ENCODE results near the gene PTBP3. TPM values are rescaled to one million over a fixed set of nuclear protein-coding genes. Genes with fewer than 3 reads are reported as not detected.

Gene PTBP3
- total RNA-seq, 1 experiment from 2014 or later, result 100 TPM

- TF ChIP-seq ARID4B (CRISPR knock-in tag; IDR thresholded peaks at IDR 0.05; ENCODE audit: borderline replicate concordance), result no peak
- TF ChIP-seq NR2C2 (CRISPR knock-in tag; IDR thresholded peaks at IDR 0.05), result no peak
- no peak for TF ChIP-seq RELA (CRISPR knock-in tag; IDR thresholded peaks at IDR 0.05; ENCODE audit: borderline replicate concordance)
- TF ChIP-seq, protein P1, sequence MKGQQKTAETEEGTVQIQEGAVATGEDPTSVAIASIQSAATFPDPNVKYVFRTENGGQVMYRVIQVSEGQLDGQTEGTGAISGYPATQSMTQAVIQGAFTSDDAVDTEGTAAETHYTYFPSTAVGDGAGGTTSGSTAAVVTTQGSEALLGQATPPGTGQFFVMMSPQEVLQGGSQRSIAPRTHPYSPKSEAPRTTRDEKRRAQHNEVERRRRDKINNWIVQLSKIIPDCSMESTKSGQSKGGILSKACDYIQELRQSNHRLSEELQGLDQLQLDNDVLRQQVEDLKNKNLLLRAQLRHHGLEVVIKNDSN (CRISPR knock-in tag; IDR thresholded peaks at IDR 0.05), result no peak
- TF ChIP-seq, protein P2, sequence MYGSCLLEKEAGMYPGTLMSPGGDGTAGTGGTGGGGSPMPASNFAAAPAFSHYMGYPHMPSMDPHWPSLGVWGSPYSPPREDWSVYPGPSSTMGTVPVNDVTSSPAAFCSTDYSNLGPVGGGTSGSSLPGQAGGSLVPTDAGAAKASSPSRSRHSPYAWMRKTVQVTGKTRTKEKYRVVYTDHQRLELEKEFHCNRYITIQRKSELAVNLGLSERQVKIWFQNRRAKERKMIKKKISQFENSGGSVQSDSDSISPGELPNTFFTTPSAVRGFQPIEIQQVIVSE (CRISPR knock-in tag; IDR thresholded peaks at IDR 0.05; ENCODE audit: borderline replicate concordance), result no peak
These were observed 22.0 kb upstream of the PTBP3 start (continued) for GRCh38 chr9:112355427-112355897.

GRCh38 chr9:112354081-112354743, 20.8 kb upstream of the PTBP3 start:
- ATAC-seq (no peak), DNase-seq (ENCODE audit: low spot score) (no peak)
- H3K36me3 Mint-ChIP-seq, result no peaks in the 10 kb centered on the region
- no peaks in the 10 kb centered on the region for H3K27me3 Mint-ChIP-seq (ENCODE audit: low read depth)
- peaks cover 3% of the 10 kb centered on the region; the same call in 1 of the 2 replicates for H3K9me3 Mint-ChIP-seq
- H3K27ac Mint-ChIP-seq, result no peak overlapping the region
- POLR2A ChIA-PET, result no interaction called here
- CTCF ChIA-PET, result interaction anchor here (0.6 to 1.3 kb wide), 4 partner anchors 21 to 324 kb away, joined by 3 to 6 read pairs (median 4); partner anchors contain the start of gene PTBP3
- H3K4me1 Mint-ChIP-seq, result peaks cover 25% of the 10 kb centered on the region
- H3K4me3 Mint-ChIP-seq, result no peak overlapping the region
- TF ChIP-seq ZNF396 (CRISPR knock-in tag; IDR thresholded peaks at IDR 0.05; ENCODE audit: borderline replicate concordance) (no peak), TEAD1 (CRISPR knock-in tag; IDR thresholded peaks at IDR 0.05) (no peak), SP1 (CRISPR knock-in tag; conservative IDR thresholded peaks at IDR 0.05) (no peak)
- TF ChIP-seq, protein P3, sequence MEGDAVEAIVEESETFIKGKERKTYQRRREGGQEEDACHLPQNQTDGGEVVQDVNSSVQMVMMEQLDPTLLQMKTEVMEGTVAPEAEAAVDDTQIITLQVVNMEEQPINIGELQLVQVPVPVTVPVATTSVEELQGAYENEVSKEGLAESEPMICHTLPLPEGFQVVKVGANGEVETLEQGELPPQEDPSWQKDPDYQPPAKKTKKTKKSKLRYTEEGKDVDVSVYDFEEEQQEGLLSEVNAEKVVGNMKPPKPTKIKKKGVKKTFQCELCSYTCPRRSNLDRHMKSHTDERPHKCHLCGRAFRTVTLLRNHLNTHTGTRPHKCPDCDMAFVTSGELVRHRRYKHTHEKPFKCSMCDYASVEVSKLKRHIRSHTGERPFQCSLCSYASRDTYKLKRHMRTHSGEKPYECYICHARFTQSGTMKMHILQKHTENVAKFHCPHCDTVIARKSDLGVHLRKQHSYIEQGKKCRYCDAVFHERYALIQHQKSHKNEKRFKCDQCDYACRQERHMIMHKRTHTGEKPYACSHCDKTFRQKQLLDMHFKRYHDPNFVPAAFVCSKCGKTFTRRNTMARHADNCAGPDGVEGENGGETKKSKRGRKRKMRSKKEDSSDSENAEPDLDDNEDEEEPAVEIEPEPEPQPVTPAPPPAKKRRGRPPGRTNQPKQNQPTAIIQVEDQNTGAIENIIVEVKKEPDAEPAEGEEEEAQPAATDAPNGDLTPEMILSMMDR (IDR thresholded peaks at IDR 0.05), result no peak

DNA sequence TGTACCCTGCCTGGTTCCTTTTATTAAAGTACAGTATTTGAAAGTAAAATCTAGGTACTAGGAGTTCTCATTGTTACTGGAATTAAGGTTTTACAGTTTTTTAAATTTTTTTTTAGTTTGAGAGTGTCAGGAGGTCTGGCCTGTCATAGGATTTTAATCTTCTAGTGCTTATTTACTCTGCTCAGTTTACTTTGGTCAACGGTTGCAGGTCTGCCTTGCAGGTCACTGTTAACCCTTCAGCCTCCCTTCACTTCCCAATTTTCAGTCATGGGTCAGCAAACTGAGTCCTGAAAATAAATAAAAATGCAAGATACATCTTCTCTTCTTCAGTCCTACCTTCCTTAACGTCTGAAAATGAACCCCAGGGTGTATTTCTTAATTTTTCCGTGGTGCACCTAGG, 18.8 kb upstream of the PTBP3 start:
- Mint-ChIP-seq H3K27me3 (ENCODE audit: low read depth) (no peaks in the 10 kb centered on the region), H3K4me3 (no peak overlapping the region), H3K9me3 (peaks cover 3% of the 10 kb centered on the region; the same call in 1 of the 2 replicates), H3K36me3 (no peaks in the 10 kb centered on the region), H3K4me1 (peaks cover 40% of the 10 kb centered on the region), H3K27ac (no peak overlapping the region)
- DNase-seq (ENCODE audit: low spot score) (no peak), ATAC-seq (no peak)
- TF ChIP-seq HMGA2 (CRISPR knock-in tag; IDR thresholded peaks at IDR 0.05) (no peak), ZNF416 (CRISPR knock-in tag; IDR thresholded peaks at IDR 0.05) (no peak), ZNF671 (CRISPR knock-in tag; IDR thresholded peaks at IDR 0.05) (no peak)
- TF ChIP-seq, protein P4, sequence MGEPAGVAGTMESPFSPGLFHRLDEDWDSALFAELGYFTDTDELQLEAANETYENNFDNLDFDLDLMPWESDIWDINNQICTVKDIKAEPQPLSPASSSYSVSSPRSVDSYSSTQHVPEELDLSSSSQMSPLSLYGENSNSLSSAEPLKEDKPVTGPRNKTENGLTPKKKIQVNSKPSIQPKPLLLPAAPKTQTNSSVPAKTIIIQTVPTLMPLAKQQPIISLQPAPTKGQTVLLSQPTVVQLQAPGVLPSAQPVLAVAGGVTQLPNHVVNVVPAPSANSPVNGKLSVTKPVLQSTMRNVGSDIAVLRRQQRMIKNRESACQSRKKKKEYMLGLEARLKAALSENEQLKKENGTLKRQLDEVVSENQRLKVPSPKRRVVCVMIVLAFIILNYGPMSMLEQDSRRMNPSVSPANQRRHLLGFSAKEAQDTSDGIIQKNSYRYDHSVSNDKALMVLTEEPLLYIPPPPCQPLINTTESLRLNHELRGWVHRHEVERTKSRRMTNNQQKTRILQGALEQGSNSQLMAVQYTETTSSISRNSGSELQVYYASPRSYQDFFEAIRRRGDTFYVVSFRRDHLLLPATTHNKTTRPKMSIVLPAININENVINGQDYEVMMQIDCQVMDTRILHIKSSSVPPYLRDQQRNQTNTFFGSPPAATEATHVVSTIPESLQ (CRISPR knock-in tag; IDR thresholded peaks at IDR 0.05), result no peak
- CTCF ChIA-PET, result interaction anchor here (1.0 kb wide), 1 partner anchor 8 kb away, joined by 3 read pairs; no protein-coding TSS in a partner anchor
- POLR2A ChIA-PET, result no interaction called here
